ENCODE results near the gene SIK3.

Gene SIK3

DNA sequence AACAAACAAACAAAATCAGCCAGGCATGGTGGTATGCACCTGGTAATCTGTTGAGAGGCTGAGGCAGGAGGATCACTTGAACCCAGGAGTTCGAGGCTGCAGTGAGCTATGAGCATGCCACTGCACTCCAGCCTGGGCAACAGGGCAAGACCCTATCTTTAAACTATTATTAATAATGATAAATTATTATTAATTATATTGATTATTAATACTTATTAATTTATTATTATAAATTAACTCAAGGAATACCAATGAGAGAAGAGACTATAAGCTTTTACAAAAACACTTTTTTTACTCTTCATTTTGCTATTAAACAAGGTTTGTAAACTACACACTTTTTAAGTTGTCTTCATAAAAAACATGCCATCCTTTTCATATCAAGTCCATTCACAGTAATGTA lies 163.1 kb downstream of the SIK3 start:
- H3K4me1 ChIP-seq (ENCODE audit: low read depth, poor library complexity, severe bottlenecking), result peaks cover 18% of the 10 kb centered on the region
- no peak overlapping the region for H3K4me3 ChIP-seq (IDR thresholded peaks at IDR 0.05; ENCODE audit: insufficient read depth, low read depth, low read length)
- no peak overlapping the region for H3K27ac ChIP-seq
- no peak overlapping the region for H2AFZ ChIP-seq (ENCODE audit: low read depth)
- no peaks in the 10 kb centered on the region for H3K36me3 ChIP-seq (ENCODE audit: insufficient read depth)
- no peaks in the 10 kb centered on the region for H4K20me1 ChIP-seq (ENCODE audit: insufficient read depth)
- no peak for TF ChIP-seq CTCF (conservative IDR thresholded peaks at IDR 0.05; ENCODE audit: low read depth, low read length)
- H3K4me2 ChIP-seq, result no peak overlapping the region
- no peaks in the 10 kb centered on the region for H3K27me3 ChIP-seq (ENCODE audit: insufficient read depth, low read depth)
- H3K79me2 ChIP-seq (ENCODE audit: insufficient read depth, low read depth), result no peaks in the 10 kb centered on the region
- no peak overlapping the region for H3K9ac ChIP-seq

DNA sequence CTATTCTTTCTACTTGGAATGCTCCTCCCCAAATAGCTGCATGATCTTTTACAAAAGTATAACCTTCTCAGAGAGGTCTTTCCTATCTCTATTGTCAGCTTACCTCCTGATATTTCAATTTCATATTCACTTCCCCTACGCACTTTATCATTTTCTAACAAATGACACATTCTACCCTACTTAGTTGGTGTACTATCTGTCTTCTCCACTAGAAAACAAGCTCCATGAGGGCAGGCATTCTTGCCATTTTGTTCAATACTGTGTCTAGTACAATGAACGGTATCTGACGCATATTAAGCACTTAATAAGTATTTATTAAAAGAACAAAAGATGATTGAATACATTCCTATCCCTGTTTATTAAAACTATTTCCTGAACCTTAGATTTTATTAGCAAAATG lies 164.3 kb downstream of the SIK3 start:
- no peak for TF ChIP-seq CTCF (conservative IDR thresholded peaks at IDR 0.05; ENCODE audit: low read depth, low read length)
- H3K79me2 ChIP-seq (ENCODE audit: insufficient read depth, low read depth), result no peaks in the 10 kb centered on the region
- no peak overlapping the region for H3K27ac ChIP-seq
- H3K4me3 ChIP-seq (IDR thresholded peaks at IDR 0.05; ENCODE audit: insufficient read depth, low read depth, low read length), result no peak overlapping the region
- no peaks in the 10 kb centered on the region for H4K20me1 ChIP-seq (ENCODE audit: insufficient read depth)
- H3K36me3 ChIP-seq (ENCODE audit: insufficient read depth), result no peaks in the 10 kb centered on the region
- H3K27me3 ChIP-seq (ENCODE audit: insufficient read depth, low read depth), result no peaks in the 10 kb centered on the region
- H3K9ac ChIP-seq, result no peak overlapping the region
- H2AFZ ChIP-seq (ENCODE audit: low read depth), result no peak overlapping the region
- no peak overlapping the region for H3K4me2 ChIP-seq
- H3K4me1 ChIP-seq (ENCODE audit: low read depth, poor library complexity, severe bottlenecking), result peaks cover 20% of the 10 kb centered on the region

GRCh38 chr11:116932181-116932580 lies 166.0 kb downstream of the SIK3 start:
- H2AFZ ChIP-seq (ENCODE audit: low read depth), result no peak overlapping the region
- H3K27me3 ChIP-seq (ENCODE audit: insufficient read depth, low read depth), result no peaks in the 10 kb centered on the region
- H3K4me1 ChIP-seq (ENCODE audit: low read depth, poor library complexity, severe bottlenecking), result peaks cover 24% of the 10 kb centered on the region
- no peaks in the 10 kb centered on the region for H3K36me3 ChIP-seq (ENCODE audit: insufficient read depth)
- no peak overlapping the region for H3K9ac ChIP-seq
- no peak overlapping the region for H3K27ac ChIP-seq
- H3K4me2 ChIP-seq, result no peak overlapping the region
- H4K20me1 ChIP-seq (ENCODE audit: insufficient read depth), result no peaks in the 10 kb centered on the region
- H3K4me3 ChIP-seq (IDR thresholded peaks at IDR 0.05; ENCODE audit: insufficient read depth, low read depth, low read length), result no peak overlapping the region
- no peak for TF ChIP-seq CTCF (conservative IDR thresholded peaks at IDR 0.05; ENCODE audit: low read depth, low read length)
- H3K79me2 ChIP-seq (ENCODE audit: insufficient read depth, low read depth), result no peaks in the 10 kb centered on the region

- peaks cover 24% of the 10 kb centered on the region for H3K4me1 ChIP-seq (ENCODE audit: low read depth, poor library complexity, severe bottlenecking)
- no peaks in the 10 kb centered on the region for H3K27me3 ChIP-seq (ENCODE audit: insufficient read depth, low read depth)
- H3K79me2 ChIP-seq (ENCODE audit: insufficient read depth, low read depth), result no peaks in the 10 kb centered on the region
- H3K4me3 ChIP-seq (IDR thresholded peaks at IDR 0.05; ENCODE audit: insufficient read depth, low read depth, low read length), result no peak overlapping the region
- H2AFZ ChIP-seq (ENCODE audit: low read depth), result no peak overlapping the region
- H3K27ac ChIP-seq, result no peak overlapping the region
- H4K20me1 ChIP-seq (ENCODE audit: insufficient read depth), result no peaks in the 10 kb centered on the region
- no peak overlapping the region for H3K4me2 ChIP-seq
- no peak overlapping the region for H3K9ac ChIP-seq
- H3K36me3 ChIP-seq (ENCODE audit: insufficient read depth), result no peaks in the 10 kb centered on the region
- no peak for TF ChIP-seq CTCF (conservative IDR thresholded peaks at IDR 0.05; ENCODE audit: low read depth, low read length)
These were observed 166.8 kb downstream of the SIK3 start for GRCh38 chr11:116931206-116931953.
